Activated CD4-positive, CD25-positive, alpha-beta regulatory T cell treated with anti-CD3 and anti-CD28 coated beads, Interleukin-2, amount 50 U/mL, for 72 hours (primary cell): ENCODE results near the gene ZNF148.
"Not testable (repeated sequence)": the region's sequence is repeated elsewhere in the genome, so short reads cannot be mapped to it uniquely, and the experiment has no call there.

Experiments
- DNase-seq: peaks from one replicate; pipeline ENCODE4 v3.0.0; 2021

Gene ZNF148

GRCh38 chr3:125374996-125375941, at the start of gene ZNF148:
Gene ZNF148, minus strand, starts transcription at chr3:125375325. Its CDS starts 61,685 bp downstream, at chr3:125313640.
- DNase-seq = peak; percentile 90

GRCh38 chr3:125418306-125418705, 43.2 kb upstream of the ZNF148 start:
- DNase-seq = no peak

GRCh38 chr3:125416235-125416634, 41.1 kb upstream of the ZNF148 start:
- no peak for DNase-seq

GRCh38 chr3:125414669-125415068, 39.5 kb upstream of the ZNF148 start:
- DNase-seq = no peak

- no peak for DNase-seq
Measured at GRCh38 chr3:125410922-125411321, 35.8 kb upstream of the ZNF148 start.

- no peak for DNase-seq
Measured at GRCh38 chr3:125406070-125406469, 30.9 kb upstream of the ZNF148 start.

- not testable (repeated sequence) for DNase-seq
Measured at GRCh38 chr3:125405515-125405914, 30.4 kb upstream of the ZNF148 start.

GRCh38 chr3:125403789-125404188, 28.7 kb upstream of the ZNF148 start:
- DNase-seq = no peak

GRCh38 chr3:125402639-125403038, 27.5 kb upstream of the ZNF148 start:
- no peak for DNase-seq

- DNase-seq = no peak
Measured at GRCh38 chr3:125401402-125401801, 26.3 kb upstream of the ZNF148 start.

- DNase-seq = no peak
Measured at GRCh38 chr3:125398952-125399351, 23.8 kb upstream of the ZNF148 start.

GRCh38 chr3:125395091-125395490, 20.0 kb upstream of the ZNF148 start:
- no peak for DNase-seq

GRCh38 chr3:125394406-125394805, 19.3 kb upstream of the ZNF148 start:
- DNase-seq = no peak

GRCh38 chr3:125389282-125389681, 14.2 kb upstream of the ZNF148 start:
- DNase-seq = no peak

GRCh38 chr3:125388369-125388768, 13.2 kb upstream of the ZNF148 start:
- not testable (repeated sequence) for DNase-seq

GRCh38 chr3:125386811-125387210, 11.7 kb upstream of the ZNF148 start:
- DNase-seq = no peak

GRCh38 chr3:125383744-125384143, 8.6 kb upstream of the ZNF148 start:
- no peak for DNase-seq

GRCh38 chr3:125382298-125382697, 7.2 kb upstream of the ZNF148 start:
- DNase-seq = no peak

- no peak for DNase-seq
Measured at GRCh38 chr3:125381743-125382142, 6.6 kb upstream of the ZNF148 start.

- no peak for DNase-seq
Measured at GRCh38 chr3:125381314-125381713, 6.2 kb upstream of the ZNF148 start.

- DNase-seq = no peak
Measured at GRCh38 chr3:125379483-125379882, 4.4 kb upstream of the ZNF148 start.

- DNase-seq = no peak
Measured at GRCh38 chr3:125378762-125379161, 3.6 kb upstream of the ZNF148 start.

GRCh38 chr3:125375950-125376679, 990 bp upstream of the ZNF148 start:
- no peak for DNase-seq

GRCh38 chr3:125374501-125374995, 577 bp downstream of the ZNF148 start:
- peak; percentile 56 for DNase-seq
